Lower leg skin (tissue), 3 donors: ENCODE measurements around the gene PODNL1.

ENCODE experiments used
- CTCF ChIP-seq, 3 donors: fragments of 450-650 bp; IDR thresholded peaks; one replicate each; pipeline ENCODE4 v1.5.1; 2016; ENCODE audit warnings: antibody characterized with exemption in 3 of 3, mild to moderate bottlenecking in 3 of 3, moderate library complexity in 2 of 3
- POLR2A ChIP-seq, 2 donors: fragments of 450-650 bp; IDR thresholded peaks; one replicate each; pipeline ENCODE4 v1.6.1; 2016 to 2017; ENCODE audit warnings: antibody characterized with exemption in 2 of 2, mild to moderate bottlenecking in 1 of 2, moderate library complexity in 1 of 2

- no peak for TF ChIP-seq CTCF (IDR thresholded peaks at IDR 0.05)
- no peak for TF ChIP-seq POLR2A (IDR thresholded peaks at IDR 0.05)
Measured at GRCh38 chr19:13964776-13965175, 26.6 kb upstream of the PODNL1 start.
